Measurements from ENCODE around the gene EIF2S2.
A peak's percentile ranks its signal among the peaks of the same experiment; 100 is the strongest.

EIF2S2 gene

DNA sequence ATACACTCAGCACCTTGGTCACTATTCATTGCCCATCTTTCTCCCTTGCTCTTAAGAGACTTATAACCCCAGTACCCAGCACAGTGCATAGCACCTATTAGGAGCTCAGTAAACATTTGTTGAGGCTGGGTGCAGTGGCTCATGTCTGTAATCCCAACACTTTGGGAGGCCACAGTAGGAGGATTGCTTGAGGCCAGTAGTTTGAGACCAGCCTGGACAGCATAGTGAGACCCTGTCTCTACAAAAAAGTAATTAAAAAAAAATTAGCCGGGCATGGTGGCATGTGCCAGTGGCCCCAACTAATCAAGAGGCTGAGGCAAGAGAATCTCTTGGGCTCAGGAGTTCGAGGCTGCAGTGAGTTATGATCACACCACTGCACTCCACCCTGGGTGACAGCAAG is 8.2 kb upstream of the EIF2S2 start:
- no peak for DNase-seq

DNA sequence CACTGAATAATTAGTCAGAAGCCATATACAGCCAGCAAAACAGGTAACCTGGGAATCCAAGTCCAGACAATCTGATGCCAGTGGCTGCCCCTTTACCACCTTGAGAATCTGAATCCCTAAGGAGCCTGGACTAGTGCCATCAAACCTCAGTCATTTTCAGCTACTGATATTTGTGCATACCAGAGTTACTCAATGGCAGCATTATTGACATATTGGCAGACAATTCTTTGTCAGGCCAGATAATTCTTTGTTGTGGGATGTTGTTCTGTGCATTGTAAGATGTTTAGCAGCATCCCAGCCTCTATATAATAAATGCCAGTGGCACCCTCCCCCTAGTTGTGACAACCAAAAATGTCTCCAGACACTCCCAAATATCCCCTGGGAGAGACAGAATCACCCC is 3.2 kb upstream of the EIF2S2 start:
- DNase-seq, result no peak

DNA sequence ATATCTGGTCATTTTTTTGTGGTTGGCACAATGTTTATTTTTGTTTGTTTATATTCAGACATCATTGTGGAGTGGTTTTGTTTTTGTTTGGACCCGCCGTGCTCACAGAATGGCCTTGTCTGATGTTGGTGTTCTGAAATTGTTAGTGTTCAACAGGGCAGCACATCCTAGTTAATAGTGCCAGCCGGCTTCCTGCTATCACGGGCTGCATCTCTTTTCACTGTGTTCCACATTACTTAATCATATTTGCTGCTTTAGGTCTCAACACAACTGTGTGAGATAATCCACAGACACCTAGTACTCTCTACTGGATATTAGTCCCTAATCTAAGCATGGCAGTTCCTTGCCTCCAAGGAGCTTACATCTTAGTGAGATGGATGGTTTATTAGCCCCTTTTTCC is 2.8 kb upstream of the EIF2S2 start:
- DNase-seq, result no peak

DNA sequence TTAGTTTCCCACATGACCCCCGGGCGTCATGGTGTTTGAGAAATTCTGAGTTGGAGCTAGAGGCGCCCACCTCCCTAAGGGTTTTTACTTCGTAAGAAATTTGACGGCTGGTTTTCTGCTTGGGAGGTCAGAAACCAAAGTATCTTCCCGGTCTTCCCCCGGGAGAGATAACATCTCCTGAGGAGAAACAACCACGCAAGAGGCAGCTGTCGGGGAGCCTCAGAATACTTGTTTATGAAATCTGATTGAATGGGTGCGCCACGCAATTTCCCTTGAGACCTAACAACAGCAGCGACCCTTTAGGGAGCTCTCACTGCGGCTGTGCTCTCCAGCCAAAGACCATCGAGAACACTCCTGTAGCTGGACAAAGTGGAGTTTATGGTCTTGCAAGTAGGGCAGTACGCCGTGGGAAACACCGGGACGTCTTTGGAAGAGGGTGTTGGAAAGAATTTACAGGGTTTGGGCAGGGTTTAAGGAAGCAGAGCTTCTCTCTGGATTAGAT is 608 bp upstream of the EIF2S2 start:
- no peak for DNase-seq

DNA sequence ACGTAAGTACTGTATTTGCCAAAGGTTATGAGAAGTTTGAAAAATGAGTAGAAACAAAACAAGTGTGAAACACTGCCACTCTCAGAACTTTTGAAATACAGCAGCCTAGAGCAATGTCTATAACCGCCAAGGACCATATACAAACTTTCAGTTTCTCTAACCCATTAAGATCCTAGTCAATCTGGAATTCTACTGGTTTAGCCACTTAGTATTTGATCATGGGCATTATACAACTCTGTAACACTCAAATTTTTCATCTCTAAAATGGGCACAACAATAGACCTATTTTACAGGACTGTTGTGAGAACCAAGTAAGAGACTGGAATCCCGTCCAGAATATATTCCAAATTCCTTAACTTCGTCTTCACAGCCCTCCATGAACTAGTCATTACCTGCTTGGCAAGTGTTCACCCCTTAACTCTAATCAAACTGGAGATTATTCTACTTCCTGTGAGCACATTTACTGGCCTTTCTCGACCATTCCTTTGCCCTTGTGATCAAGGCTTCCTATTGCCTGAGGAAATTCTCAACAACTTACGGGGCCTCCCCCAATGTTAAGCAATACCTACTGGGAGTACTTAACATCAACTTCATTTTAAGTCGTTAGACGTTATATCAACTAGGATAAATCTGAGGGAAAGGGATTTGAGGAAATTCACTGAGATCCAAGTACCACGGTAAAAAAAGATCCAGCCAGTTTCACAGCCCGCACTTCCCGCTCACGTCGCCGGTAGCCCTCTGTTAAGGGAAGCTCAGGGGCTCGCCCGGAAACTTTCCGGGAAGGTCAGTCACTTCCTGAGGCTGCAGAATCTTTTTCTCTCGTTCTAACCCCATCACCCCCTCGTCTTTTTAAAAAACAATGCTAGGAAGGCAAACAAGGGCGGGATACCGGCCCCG is 1.1 kb downstream of the EIF2S2 start:
- peak; percentile 67 for DNase-seq

DNA sequence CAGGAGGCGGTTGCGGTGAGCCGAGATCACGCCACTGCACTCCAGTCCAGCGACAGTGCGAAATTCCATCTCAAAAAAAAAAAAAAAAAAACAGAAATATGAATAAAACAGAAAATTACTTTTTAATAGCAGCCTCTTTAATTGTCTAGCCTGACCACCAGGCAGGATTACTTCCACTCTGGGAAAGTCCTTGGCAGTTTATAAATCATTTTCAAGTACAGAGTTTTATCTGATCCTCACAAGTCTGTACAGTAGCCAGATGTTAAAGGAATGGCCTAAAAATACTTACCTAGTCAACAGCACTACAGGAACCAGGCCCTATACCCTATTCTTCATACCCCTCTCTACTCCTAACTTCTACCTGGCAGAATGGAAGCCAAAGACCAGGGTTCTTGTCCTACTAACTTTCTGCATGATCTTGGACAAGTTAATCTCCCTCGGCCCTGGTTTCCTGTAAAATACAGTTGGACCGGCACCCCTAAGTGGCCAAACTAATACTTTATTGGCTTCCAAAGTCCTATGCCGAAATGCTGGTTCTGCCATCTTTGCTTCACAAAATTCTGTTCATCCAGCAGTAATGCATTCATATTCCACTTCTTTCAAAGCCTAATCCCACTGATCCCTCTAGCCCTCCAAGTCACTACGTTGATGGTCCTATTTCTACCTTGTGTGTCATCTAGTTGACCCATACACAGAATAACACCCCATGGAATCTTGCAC is 1.9 kb downstream of the EIF2S2 start:
- no peak for DNase-seq

DNA sequence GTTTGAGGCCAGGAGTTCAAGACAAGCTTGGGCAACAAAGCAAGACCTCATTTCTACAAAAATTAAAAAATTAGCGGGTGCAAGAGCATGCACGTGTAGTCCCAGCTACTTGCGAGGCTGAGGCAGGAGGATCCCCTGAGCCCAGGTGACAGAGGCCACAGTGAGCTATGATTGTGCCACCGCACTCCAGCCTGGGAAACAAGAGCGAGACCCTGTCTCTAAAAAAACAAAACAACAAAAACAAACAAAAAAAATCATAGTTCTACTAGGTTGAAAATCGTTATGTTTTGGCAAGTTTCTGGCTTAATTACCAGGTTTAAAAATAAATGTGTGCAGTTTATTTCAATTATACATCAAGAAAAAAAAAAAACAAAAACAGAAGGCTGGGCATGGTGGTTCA is 2.6 kb downstream of the EIF2S2 start:
- no peak for DNase-seq

DNA sequence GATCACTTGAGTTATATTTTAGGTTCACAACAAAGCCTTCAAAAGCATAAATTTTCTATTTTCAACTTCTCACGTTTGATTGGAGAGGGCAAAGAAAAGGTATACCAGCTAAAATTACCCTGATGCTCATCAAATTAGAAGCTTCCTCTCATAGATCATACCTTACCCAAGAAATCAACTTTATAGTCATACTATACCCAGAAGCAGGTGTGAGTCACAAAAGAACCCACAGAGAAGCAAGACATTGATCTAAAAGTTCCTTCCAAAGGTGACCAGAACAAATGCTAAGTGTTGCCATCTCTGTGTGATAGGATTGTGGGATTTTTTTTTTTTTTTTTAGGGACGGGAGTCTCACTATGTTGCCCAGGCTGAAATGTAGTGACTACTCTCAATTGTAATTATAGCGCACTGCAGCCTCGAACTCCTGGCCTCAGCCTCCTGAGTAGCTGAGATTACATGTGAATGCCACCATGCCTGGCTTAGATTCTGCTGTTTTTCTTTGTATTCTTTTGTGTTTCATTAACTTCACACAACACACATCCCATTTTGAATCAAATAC is 3.3 kb downstream of the EIF2S2 start:
- DNase-seq, result no peak

DNA sequence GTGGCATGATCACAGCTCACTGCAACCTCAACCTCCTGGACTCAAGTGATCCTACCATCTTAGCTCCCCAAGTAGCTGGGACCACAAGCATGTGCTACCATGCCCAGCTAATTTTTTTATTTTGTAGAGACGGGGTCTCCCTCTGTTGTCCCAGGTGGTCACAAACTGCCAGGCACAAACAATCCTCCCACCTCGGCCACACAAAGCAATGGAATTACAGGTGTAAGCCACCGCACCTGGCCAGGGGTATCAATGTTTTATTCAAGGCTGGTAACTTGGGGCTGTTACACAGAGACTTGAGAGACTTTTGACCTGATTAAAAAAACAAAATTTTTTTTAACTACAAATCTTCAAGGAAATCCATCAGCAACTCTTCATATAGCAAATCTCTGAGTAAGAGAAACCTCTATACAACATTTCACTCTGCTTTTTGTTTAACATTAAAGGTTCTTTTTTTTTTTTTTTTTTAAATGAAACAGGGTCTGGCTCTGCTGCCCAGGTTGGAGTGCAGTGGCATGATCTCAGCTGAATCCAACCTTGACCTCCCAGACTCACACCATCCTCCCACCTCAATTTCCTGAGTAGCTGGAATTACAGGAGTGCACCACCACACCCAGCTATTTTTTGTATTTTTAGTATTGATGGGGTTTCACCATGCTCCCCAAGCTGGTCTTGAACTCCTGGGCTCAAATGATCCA is 5.9 kb downstream of the EIF2S2 start:
- no peak for DNase-seq

DNA sequence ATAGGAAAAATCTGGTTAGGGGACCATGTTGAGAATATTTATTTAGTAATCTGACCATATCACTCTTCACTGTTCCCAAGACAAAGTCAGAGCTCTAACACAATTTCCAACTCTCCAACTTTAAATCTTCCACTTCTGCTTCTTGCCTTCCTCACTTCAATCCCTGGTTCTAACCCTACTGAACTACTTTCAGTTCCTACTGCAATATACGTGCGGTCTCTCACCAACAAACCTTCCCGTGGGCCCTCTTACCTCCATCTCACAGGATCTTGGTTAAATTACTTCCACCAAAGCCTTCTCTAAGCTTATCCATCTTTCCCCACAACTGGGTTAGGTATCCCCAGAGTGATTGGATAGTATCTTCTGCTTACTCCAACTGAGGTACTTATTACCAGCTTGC is 8.0 kb downstream of the EIF2S2 start:
- DNase-seq, result no peak

DNA sequence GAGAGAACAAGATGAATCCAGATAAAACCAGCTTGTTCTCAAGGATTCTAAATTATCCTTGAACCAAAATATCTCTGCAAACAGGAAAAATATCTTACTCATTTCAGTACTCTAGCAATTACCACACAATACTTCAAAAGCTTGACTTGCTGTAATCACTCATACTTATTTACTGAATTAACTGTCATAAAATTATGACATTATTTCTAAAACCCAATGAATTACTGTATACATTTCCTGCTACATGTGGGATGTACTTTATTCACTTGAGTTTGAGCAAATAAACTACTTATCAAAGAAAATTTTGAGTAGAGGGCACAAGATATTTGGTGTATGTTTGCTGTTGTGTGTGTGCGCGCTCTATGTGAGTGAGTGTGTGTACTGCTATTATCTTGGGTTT is 9.7 kb downstream of the EIF2S2 start:
- no peak for DNase-seq

DNA sequence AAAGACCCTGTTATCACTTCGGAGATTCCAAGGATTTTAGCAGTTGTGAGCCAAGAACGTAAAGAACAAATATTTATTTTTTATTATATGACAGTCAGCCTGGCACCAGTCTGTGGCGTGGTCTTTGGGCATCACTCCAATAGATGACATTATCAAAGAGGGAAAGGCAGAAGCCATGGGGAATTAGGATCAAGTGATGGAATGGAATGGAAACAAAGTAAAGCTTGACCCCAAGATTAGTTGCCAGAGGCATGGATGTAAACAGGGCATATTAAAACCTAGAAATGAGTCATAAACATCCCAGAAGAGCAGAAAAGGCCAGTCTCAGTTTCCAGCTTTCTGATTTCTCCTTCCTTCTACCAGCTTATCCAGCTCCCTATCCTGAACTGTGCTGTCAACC is 11.5 kb downstream of the EIF2S2 start:
- no peak for DNase-seq

DNA sequence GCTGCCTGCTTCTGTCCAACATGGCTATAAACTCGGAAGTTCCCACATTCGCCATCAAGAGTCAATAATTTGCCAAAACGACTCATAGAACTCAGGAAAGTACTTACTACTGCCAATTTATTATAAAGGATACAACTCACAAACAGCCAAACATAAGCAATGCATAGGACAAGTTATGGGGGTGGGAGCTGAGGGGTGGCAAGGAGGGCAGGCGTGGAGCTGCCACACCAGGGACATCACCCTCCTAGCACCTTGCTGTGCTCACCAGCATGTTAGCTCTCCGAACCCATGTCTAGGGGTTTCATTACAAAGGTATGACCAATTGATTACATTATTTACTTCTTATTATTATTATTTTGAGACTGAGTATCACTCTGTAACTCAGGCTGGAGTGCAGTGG is 12.4 kb downstream of the EIF2S2 start:
- DNase-seq, result no peak

DNA sequence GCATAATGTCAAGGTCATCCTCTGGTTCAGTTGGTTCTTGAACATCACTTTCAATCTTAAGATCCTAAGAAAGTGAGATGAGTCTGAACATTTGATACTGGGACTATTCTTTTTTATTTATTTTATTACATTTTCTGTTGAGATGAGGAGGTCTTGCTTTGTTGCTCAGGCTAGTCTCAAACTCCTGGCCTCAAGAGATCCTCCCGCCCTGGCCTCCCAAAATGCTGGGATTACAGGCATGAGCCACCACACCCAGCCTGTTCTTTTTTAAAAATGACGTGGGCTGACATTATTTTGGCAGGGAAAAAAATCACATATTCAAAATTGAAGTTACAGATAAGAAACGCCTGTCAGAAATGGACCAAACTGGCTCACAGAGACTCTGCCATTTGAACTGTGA is 13.5 kb downstream of the EIF2S2 start:
- no peak for DNase-seq

DNA sequence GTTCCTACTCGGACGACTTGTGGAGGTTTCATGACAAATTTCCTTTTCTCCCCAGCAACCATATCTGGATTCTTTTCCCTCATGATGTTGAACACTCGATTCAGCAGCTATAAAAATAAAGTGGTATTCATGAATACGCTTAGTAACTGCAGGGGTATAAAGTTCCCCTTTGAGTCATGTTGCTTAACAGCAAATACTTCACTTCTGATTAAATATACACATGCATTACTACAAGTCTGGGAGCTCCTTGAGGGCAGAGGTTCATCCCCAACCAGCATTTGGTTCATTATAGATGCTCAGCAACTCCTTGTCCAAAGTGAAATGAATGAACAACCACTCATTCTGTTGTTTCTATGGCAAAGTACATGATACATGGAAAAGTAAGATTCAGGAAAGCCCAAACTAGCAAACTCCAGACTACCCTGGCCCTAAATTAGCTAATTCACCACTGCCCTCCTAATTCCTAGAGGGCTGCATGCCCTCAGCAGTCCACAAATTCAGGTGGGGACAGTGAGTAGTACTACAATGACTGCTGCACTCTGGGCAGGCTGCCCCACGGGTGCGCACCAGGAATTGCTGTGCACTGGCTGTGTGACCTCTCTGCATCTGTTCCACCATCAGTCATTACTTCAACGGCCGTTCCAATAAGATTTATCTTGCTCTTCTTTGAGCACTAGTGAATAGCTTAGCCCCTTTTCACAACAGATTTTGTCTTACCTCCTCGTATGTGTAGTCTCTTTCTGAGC is 15.2 kb downstream of the EIF2S2 start:
- DNase-seq, result no peak

DNA sequence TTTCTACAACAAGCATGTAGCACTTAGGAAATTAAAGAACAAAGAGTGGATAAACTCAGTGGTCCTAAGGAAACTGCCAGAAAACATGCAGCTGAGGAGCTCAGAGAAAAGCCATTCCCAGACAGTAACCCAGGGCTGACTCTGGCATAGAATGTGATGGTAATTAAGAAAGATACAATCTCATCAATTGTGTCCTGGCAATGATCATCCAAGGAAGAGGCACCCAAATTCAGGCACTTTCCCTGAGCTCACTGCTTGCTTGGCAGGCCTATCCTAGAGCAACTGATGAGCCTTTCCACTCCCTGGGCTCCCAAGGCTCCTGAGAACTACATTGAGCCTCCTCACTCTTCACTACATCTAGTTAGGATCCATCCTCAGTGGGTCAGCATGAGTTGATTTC is 16.2 kb downstream of the EIF2S2 start:
- DNase-seq, result no peak

DNA sequence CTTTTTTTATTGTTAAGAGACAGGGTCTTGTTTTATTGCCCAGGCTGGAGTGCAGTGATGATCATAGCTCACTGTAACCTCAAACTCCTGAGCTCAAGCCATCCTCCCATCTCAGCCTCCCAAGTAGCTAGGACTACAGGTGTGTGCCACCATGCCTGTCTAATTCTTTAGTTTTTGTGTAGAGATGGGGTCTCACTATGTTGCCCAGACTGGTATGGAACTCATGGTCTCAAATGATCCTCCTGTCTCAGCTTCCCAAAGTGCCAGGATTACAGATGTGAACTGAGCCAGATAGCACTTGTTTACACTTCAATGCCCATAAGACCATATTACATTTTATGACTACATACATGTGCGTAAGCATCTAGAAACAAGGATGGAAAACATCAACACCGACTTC is 18.1 kb downstream of the EIF2S2 start:
- no peak for DNase-seq

DNA sequence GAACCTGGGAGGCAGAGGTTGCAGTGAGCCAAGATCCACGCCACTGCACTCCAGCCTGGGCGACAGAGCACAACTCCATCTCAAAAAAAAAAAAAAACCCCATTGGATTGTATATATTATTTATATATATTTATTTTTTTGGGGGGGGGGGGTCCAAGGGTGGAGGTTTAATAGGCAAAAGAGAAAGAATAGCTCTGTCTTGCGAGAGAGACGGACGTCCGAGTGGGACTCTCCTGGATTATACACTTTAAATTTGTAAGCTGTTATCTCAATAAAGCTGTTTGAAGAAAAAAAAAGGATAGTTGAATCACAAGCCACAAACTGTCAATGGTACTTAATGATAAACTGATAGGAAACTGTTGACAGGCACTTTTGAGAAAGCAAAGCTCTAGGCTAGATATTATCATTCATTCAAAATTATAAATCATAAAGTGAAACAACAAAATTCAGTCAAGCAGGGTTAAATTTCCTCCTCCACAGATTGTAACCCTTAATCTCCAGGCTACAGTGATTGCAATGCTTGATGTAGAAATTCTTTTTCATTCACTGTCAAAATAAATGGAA is 20.3 kb downstream of the EIF2S2 start:
- no peak for DNase-seq

DNA sequence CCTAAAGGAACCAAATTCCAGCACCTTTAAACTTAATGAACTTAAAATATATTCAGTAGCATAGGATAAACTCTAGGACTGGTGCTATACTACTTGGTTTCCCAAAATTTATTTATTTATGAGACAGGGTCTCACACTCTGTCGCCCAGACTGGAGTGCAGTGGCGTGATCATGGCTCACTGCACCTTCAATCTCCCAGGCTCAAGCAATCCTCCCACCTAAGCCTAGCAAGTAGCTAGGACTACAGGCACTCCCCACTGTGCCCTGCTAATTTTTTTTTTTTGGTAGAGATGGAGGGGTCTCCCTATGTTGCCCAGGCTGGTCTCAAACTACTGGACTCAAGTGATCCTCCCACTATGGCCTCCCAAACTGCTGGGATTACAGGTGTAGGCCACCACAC is 21.4 kb downstream of the EIF2S2 start:
- no peak for DNase-seq

DNA sequence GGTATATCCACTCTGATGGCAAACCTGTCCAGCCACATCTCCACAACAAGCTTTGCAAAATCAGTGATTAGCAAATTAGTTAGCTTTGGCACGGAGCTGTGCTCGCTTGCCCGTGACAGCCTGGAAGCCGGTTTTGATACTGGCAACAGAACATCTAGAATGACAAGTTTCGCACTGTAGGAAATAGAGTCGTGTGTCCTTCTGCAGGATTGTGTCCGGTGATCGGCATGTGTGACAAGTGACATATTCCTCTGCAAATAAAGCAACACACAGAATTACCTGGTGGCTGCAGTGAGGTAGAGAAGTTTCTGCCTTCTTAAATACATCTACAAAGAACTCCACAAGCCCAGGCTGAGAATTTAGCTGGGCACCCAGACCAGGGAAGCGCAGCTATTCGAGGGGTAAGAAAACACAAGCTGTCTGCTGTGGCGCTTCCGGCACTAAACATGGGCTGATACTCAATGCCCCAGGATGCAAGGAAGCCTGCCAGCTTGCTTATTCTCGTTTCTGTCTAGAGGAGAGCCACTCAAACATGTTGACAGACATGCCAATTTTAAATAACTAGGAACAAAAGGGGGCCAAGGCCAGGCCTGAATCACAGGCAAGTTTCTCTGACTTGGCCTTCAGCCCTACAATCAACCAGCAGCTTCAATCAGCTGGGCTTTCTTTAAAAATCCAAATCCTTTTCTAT is 22.2 kb downstream of the EIF2S2 start:
- DNase-seq, result no peak

DNA sequence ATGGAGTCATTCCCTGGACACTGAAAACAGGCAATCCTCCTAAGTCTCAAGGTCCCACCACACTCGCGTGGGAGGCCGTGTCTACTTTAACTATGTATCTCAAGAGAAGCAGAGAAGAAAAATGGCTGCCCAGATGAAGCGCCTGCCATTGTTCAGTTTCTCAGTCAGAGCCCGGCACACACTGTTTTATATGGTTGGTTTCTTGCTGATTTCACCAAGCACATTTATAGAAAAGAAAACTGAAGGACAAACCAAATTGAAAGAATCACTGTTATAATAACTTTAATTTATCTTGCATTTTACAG is 22.9 kb downstream of the EIF2S2 start:
- no peak for DNase-seq
